SK-N-MC (cell line): Measurements from ENCODE around the gene RND3.

ENCODE experiments used
- DNase-seq: peaks from one replicate; pipeline ENCODE4 v3.0.0-alpha.2; 2011; ENCODE audit warnings: low read depth, low spot score
- H3K27ac ChIP-seq: fragments of 200-600 bp; sonication (generic); 2 replicates; pipeline ENCODE4 v1.5.1; 2016; ENCODE audit warnings: mixed run types
- H3K36me3 ChIP-seq: fragments of 200-600 bp; sonication (generic); 2 replicates; pipeline ENCODE4 v1.6.1; 2017; ENCODE audit warnings: antibody characterized with exemption, low read length, mixed read lengths; ENCODE audit not compliant: insufficient read depth
- H3K4me3 ChIP-seq: fragments of 200-600 bp; sonication (generic); 2 replicates; pipeline ENCODE4 v1.5.1; 2016
- H3K9ac ChIP-seq: fragments of 200-600 bp; sonication (generic); 2 replicates; pipeline ENCODE4 v1.8.0; 2017; ENCODE audit warnings: mixed run types, mixed read lengths; ENCODE audit not compliant: insufficient read length
- H3K9me3 ChIP-seq: fragments of 200-600 bp; sonication (generic); 2 replicates; pipeline ENCODE4 v1.6.1; 2017; ENCODE audit warnings: low read depth, mild to moderate bottlenecking, antibody characterized with exemption, low read length, moderate library complexity, mixed read lengths
- EZH2 ChIP-seq: fragments of 200-600 bp; sonication (generic); IDR thresholded peaks from one replicate; pipeline ENCODE4 v1.6.1; 2017; ENCODE audit warnings: antibody characterized with exemption
- FOXP2 ChIP-seq: optimal IDR thresholded peaks from 2 replicates; pipeline ENCODE3; 2011; ENCODE audit warnings: mild to moderate bottlenecking, moderate library complexity; ENCODE audit not compliant: insufficient read depth; ENCODE audit errors: extremely low read length, control extremely low read depth
- POLR2AphosphoS5 ChIP-seq: IDR thresholded peaks from 2 replicates; pipeline ENCODE4 v1.6.1; 2012; ENCODE audit warnings: mild to moderate bottlenecking, low read depth, low read length, borderline replicate concordance

The RND3 gene

GRCh38 chr2:150505178-150505577 is 17.7 kb upstream of the RND3 start:
- Histone ChIP-seq H3K9me3 (no peaks in the 10 kb centered on the region), H3K9ac (no peak overlapping the region), H3K36me3 (no peaks in the 10 kb centered on the region), H3K4me3 (no peak overlapping the region), H3K27ac (no peak overlapping the region)
- DNase-seq: no peak
- TF ChIP-seq EZH2 (no peak), FOXP2 (no peak), POLR2AphosphoS5 (no peak)

- H3K27ac ChIP-seq: no peak overlapping the region
- TF ChIP-seq EZH2: no peak
- no peak for TF ChIP-seq POLR2AphosphoS5
- no peak for TF ChIP-seq FOXP2
- no peak for DNase-seq
- H3K9me3 ChIP-seq: no peaks in the 10 kb centered on the region
- H3K4me3 ChIP-seq: no peak overlapping the region
- no peak overlapping the region for H3K9ac ChIP-seq
- no peaks in the 10 kb centered on the region for H3K36me3 ChIP-seq
Measured at GRCh38 chr2:150495993-150496627, 8.6 kb upstream of the RND3 start.

GRCh38 chr2:150495001-150495400 is 7.5 kb upstream of the RND3 start:
- Histone ChIP-seq H3K4me3 (no peak overlapping the region), H3K27ac (no peak overlapping the region), H3K9ac (no peak overlapping the region), H3K36me3 (no peaks in the 10 kb centered on the region), H3K9me3 (no peaks in the 10 kb centered on the region)
- DNase-seq: no peak
- TF ChIP-seq POLR2AphosphoS5 (no peak), EZH2 (no peak), FOXP2 (no peak)

DNA sequence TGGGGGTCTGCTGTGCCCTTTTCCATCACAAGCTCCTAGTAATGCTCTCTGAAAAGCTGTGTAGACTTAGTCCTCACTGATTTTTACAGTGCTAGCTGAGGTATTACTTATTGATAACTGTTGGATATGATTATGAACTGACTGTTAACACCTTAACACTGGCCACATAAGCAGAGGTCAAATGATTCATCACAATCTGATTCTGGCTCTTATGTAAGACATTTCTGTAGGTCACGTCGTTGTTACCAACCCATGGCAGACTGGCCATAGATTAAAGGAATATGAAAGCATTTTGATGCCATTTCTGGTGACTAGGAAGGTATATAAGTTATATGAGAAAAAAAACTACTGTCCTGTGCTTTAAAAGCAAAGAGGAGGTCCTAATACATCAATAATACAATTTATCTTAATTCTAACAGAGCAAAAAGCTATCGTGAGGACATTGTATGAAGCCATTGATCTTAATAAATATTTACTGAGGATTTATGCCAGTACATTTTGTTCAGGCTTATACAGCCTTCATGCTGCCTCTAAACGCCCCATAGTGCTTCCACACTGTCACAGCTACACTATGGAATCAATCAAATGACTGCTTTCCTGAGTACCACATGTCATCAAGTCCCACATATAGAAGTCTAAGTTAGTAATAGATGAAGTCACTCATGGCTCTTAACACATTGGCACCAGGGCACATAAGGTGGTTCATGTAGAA is 6.9 kb upstream of the RND3 start:
- Histone ChIP-seq H3K4me3 (no peak overlapping the region), H3K36me3 (no peaks in the 10 kb centered on the region), H3K9ac (no peak overlapping the region), H3K27ac (no peak overlapping the region), H3K9me3 (no peaks in the 10 kb centered on the region)
- TF ChIP-seq POLR2AphosphoS5 (no peak), EZH2 (no peak), FOXP2 (no peak)
- DNase-seq: no peak

DNA sequence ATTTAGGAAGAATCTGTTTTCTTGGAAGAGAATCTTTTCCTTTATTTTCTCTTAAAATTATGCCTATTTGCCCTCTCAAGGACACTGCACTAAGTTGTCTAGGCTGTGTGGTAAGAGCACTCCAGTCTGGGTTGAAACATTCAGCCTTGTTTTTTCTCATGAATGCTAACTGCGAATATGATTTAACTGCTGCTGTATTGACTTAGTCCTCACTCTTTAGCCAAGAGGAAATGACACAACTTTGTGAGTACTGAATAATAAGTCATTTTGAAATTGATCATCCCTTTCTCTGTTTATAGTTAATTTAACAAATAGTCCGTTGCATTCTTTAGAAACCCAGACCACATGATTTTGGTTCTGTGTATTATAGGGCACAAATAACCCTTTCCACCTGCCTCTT is 4.5 kb upstream of the RND3 start:
- no peak overlapping the region for H3K4me3 ChIP-seq
- TF ChIP-seq POLR2AphosphoS5 (no peak), EZH2 (no peak), FOXP2 (no peak)
- H3K9me3 ChIP-seq: no peaks in the 10 kb centered on the region
- H3K9ac ChIP-seq: no peak overlapping the region
- no peak for DNase-seq
- H3K36me3 ChIP-seq: no peaks in the 10 kb centered on the region
- no peak overlapping the region for H3K27ac ChIP-seq

- no peak for DNase-seq
- no peaks in the 10 kb centered on the region for H3K36me3 ChIP-seq
- H3K27ac ChIP-seq: no peak overlapping the region
- H3K9ac ChIP-seq: no peak overlapping the region
- no peaks in the 10 kb centered on the region for H3K9me3 ChIP-seq
- H3K4me3 ChIP-seq: no peak overlapping the region
- TF ChIP-seq POLR2AphosphoS5 (no peak), FOXP2 (no peak)
Measured at GRCh38 chr2:150491430-150491829, 4.0 kb upstream of the RND3 start.

- TF ChIP-seq POLR2AphosphoS5 (no peak), FOXP2 (no peak), EZH2 (no peak)
- no peak overlapping the region for H3K9ac ChIP-seq
- no peak for DNase-seq
- H3K4me3 ChIP-seq: no peak overlapping the region
- no peaks in the 10 kb centered on the region for H3K9me3 ChIP-seq
- H3K27ac ChIP-seq: no peak overlapping the region
- H3K36me3 ChIP-seq: no peaks in the 10 kb centered on the region
Measured at GRCh38 chr2:150490466-150490865, 3.0 kb upstream of the RND3 start.

DNA sequence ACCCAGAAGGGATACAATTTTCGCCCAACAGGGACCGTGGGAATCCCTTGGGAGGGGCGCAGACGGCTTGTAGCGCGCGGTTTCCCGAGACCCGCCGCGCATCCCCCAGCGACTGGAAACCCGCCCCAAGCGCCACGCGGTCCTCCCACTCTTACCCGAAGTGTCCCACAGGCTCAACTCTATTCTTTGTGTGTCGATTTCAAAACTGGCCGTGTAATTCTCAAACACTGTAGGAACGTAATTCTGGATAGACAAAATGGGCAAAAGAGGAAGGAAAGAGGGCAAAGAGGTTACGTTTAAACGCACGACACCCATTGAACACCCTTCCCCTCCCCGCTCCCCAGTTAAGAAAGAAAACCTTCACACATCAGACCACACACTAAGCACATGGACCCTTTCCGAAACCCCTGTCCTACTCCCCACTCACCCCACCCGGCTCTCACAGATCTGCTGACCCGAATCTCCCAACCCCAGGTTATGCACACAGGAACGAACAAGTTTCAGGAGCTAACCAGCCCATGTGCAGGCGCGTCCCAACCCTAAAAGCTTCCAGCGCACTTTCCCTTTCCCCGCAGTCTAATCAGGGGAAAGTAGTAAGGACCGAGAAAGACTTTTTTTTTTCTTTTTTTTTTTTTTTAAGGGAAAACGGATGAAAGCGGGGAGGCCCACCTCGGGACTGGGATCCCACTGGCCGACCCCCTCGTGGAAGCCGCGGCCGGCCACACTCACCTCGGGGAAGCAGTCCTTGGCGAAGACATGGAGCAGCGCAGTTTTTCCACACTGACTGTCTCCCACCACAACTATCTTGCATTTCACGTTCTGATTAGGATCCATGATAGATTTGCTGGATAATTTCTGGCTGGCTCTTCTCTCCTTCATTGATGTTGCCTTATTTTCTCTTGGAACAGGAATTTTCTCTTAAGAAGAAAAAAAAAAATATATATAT is 655 bp downstream of the RND3 start:
- Histone ChIP-seq H3K9me3 (no peaks in the 10 kb centered on the region), H3K27ac (no peak overlapping the region), H3K36me3 (no peaks in the 10 kb centered on the region), H3K4me3 (peak overlapping the region; percentile 81), H3K9ac (peak overlapping the region; percentile 75)
- TF ChIP-seq FOXP2 (no peak), EZH2 (no peak), POLR2AphosphoS5 (no peak)
- DNase-seq: no peak
